OCI-LY3 (cell line): ENCODE measurements around the gene ICAM3.
A peak's percentile ranks its signal among the peaks of the same experiment; 100 is the strongest.

Experiments
- H2AFZ ChIP-seq: fragments of 200-600, 300-600 bp; shearing (Covaris generic); 2 replicates; pipeline ENCODE4 v1.6.0; 2014; ENCODE audit warnings: antibody characterized with exemption, low read depth, low read length
- H3K27ac ChIP-seq: fragments of 200-600, 300-600 bp; sonication (generic); 2 replicates; pipeline ENCODE4 v1.5.1; 2014; ENCODE audit warnings: mild to moderate bottlenecking, low read length, moderate library complexity, mixed read lengths
- H3K27me3 ChIP-seq: fragments of 200-600, 300-600 bp; sonication (generic); 2 replicates; pipeline ENCODE4 v1.6.1; 2014; ENCODE audit warnings: low read depth, low read length, mixed read lengths
- H3K36me3 ChIP-seq: fragments of 200-600, 300-600 bp; sonication (generic); replicated peaks from 2 replicates; pipeline ENCODE3; 2014; ENCODE audit warnings: low read depth, low read length, mixed read lengths
- H3K4me1 ChIP-seq: fragments of 300-600, 200-600 bp; sonication (generic); 2 replicates; pipeline ENCODE4 v1.6.1; 2014; ENCODE audit warnings: low read length, mixed read lengths
- H3K4me2 ChIP-seq: fragments of 200-600, 300-600 bp; sonication (generic); 2 replicates; pipeline ENCODE4 v1.6.1; 2014; ENCODE audit warnings: low read length, mixed read lengths
- H3K4me3 ChIP-seq: fragments of 300-600, 200-600 bp; sonication (generic); 2 replicates; pipeline ENCODE4 v1.5.1; 2014; ENCODE audit warnings: antibody characterized with exemption, mild to moderate bottlenecking, low read length, moderate library complexity
- H3K79me2 ChIP-seq: fragments of 300-600, 200-600 bp; shearing (Covaris generic); 2 replicates; pipeline ENCODE4 v1.6.1; 2014; ENCODE audit warnings: mild to moderate bottlenecking, low read length, mixed read lengths
- H3K9ac ChIP-seq: fragments of 300-600, 200-600 bp; shearing (Covaris generic); 2 replicates; pipeline ENCODE4 v1.6.0; 2014; ENCODE audit warnings: mild to moderate bottlenecking, low read length, moderate library complexity
- H3K9me3 ChIP-seq: fragments of 200-600, 300-600 bp; shearing (Covaris generic); 2 replicates; pipeline ENCODE4 v1.6.1; 2014; ENCODE audit warnings: low read length, mixed read lengths; ENCODE audit not compliant: insufficient read depth
- H4K20me1 ChIP-seq: fragments of 200-600, 300-600 bp; sonication (generic); 2 replicates; pipeline ENCODE4 v1.6.1; 2016; ENCODE audit warnings: low read length, mixed read lengths; ENCODE audit not compliant: insufficient read depth
- EZH2phosphoT487 ChIP-seq: fragments of 200-600 bp; shearing (Covaris generic); IDR thresholded peaks from 2 replicates; pipeline ENCODE4 v1.6.1; 2018; ENCODE audit warnings: antibody characterized with exemption, mixed run types, low read depth
- TF ChIP-seq, protein P1 (sequence below): fragments of 200-600, 300-600 bp; sonication (generic); IDR thresholded peaks from 2 replicates; pipeline ENCODE4 v1.5.1; 2014; ENCODE audit warnings: antibody characterized with exemption, low read length, low read depth

The ICAM3 gene

DNA sequence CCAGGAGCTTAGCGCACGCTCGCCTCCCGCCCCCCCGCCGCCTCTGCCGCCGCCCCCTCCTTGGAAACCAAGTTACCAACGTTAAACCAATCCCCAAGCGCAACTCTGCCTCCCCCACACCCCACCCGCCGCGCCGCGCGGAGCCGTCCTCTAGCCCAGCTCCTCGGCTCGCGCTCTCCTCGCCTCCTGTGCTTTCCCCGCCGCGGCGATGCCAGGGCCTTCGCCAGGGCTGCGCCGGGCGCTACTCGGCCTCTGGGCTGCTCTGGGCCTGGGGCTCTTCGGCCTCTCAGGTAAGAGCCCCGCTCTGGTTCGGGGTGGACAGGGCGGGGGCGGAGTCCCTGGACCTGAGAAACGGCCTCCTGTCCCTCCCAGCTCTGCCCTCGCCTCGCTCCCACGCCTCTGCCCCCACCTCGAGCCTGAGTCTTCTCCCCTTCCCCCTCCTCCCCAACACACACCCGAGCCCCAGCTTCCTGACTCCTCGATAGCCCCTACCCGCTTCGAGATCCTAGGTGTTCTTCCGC, 49.5 kb downstream of the ICAM3 start, which contains the start of gene ICAM5:
Gene ICAM5, plus strand, starts transcription at position 117 of the 521 bp plus-strand sequence. Its CDS starts 92 bp downstream, at position 209.
- Histone ChIP-seq H3K4me1 (peaks cover 5% of the 10 kb centered on the region), H2AFZ (peak within 1 kb of the TSS; percentile 80), H3K27ac (peak within 1 kb of the TSS; percentile 49), H4K20me1 (peaks cover 23% of the 10 kb centered on the region), H3K4me2 (peak within 1 kb of the TSS; percentile 75), H3K9ac (peak within 1 kb of the TSS; percentile 55), H3K27me3 (no peaks in the 10 kb centered on the region), H3K36me3 (peaks cover 36% of the 10 kb centered on the region), H3K79me2 (no peaks in the 10 kb centered on the region), H3K9me3 (no peaks in the 10 kb centered on the region), H3K4me3 (peak within 1 kb of the TSS; percentile 77)
- TF ChIP-seq EZH2phosphoT487 = no peak
- TF ChIP-seq, protein P1, sequence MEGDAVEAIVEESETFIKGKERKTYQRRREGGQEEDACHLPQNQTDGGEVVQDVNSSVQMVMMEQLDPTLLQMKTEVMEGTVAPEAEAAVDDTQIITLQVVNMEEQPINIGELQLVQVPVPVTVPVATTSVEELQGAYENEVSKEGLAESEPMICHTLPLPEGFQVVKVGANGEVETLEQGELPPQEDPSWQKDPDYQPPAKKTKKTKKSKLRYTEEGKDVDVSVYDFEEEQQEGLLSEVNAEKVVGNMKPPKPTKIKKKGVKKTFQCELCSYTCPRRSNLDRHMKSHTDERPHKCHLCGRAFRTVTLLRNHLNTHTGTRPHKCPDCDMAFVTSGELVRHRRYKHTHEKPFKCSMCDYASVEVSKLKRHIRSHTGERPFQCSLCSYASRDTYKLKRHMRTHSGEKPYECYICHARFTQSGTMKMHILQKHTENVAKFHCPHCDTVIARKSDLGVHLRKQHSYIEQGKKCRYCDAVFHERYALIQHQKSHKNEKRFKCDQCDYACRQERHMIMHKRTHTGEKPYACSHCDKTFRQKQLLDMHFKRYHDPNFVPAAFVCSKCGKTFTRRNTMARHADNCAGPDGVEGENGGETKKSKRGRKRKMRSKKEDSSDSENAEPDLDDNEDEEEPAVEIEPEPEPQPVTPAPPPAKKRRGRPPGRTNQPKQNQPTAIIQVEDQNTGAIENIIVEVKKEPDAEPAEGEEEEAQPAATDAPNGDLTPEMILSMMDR = no peak

DNA sequence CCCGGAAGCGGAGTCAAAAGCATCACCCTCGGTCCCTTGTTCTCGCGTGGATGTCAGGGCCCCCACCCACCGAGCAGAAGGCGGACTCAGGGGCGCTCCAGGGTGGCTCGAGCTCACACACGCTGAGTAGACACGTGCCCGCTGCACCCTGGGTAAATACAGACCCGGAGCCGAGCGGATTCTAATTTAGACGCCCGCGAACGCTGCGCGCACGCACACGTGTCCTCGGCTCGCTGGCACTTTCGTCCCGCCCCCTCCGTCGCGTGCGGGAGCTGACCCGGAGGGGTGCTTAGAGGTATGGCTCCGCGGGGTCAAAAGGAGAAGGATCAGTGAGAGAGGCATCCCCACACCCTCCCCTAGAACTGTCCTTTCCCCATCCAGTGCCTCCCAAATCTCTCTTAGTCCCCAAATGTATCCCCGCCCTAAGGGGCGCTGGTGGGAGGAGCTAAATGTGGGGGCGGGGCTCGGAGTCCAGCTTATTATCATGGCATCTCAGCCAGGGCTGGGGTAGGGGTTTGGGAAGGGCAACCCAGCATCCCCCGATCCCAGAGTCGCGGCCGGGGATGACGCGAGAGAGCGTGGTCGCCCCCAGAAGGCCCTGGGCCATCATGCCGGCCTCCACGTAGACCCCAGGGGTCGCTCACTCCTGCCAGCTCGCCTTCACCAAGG, 50.1 kb downstream of the ICAM3 start:
- Histone ChIP-seq H3K27me3 (no peaks in the 10 kb centered on the region), H3K4me1 (peaks cover 5% of the 10 kb centered on the region), H3K9ac (peak overlapping the region; percentile 55), H3K27ac (peak overlapping the region; percentile 49), H2AFZ (peak overlapping the region; percentile 80), H3K36me3 (peaks cover 42% of the 10 kb centered on the region), H3K9me3 (no peaks in the 10 kb centered on the region), H3K4me2 (peak overlapping the region; percentile 75), H3K79me2 (no peaks in the 10 kb centered on the region; the same call in 1 of the 2 replicates), H4K20me1 (peaks cover 29% of the 10 kb centered on the region), H3K4me3 (peak overlapping the region; percentile 77)
- TF ChIP-seq EZH2phosphoT487 = no peak
- TF ChIP-seq, protein P1 = no peak

DNA sequence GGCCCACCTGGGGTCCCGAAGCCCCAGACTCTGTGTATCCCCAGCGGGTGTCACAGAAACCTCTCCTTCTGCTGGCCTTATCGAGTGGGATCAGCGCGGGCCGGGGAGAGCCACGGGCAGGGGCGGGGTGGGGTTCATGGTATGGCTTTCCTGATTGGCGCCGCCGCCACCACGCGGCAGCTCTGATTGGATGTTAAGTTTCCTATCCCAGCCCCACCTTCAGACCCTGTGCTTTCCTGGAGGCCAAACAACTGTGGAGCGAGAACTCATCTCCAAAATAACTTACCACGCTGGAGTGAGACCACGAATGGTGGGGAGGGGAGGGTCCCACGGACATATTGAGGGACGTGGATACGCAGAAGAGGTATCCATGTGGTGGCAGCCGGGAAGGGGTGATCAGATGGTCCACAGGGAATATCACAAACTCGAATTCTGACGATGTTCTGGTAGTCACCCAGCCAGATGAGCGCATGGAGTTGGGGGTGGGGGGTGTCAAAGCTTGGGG, 50.7 kb downstream of the ICAM3 start:
- no peak for TF ChIP-seq EZH2phosphoT487
- TF ChIP-seq, protein P1 = no peak
- peak overlapping the region; percentile 49 for H3K27ac ChIP-seq
- H2AFZ ChIP-seq = no peak overlapping the region
- peaks cover 3% of the 10 kb centered on the region; the same call in 1 of the 2 replicates for H3K79me2 ChIP-seq
- H3K4me2 ChIP-seq = peak overlapping the region; percentile 75
- peaks cover 48% of the 10 kb centered on the region for H3K36me3 ChIP-seq
- H3K9me3 ChIP-seq = no peaks in the 10 kb centered on the region
- H3K4me1 ChIP-seq = peaks cover 5% of the 10 kb centered on the region
- peak overlapping the region; percentile 77 for H3K4me3 ChIP-seq
- H3K9ac ChIP-seq = peak overlapping the region; percentile 55; the same call in 1 of the 2 replicates
- peaks cover 35% of the 10 kb centered on the region for H4K20me1 ChIP-seq
- H3K27me3 ChIP-seq = no peaks in the 10 kb centered on the region
